ENCODE data around the gene BRD9.
"Not testable (repeated sequence)": the region's sequence is repeated elsewhere in the genome, so short reads cannot be mapped to it uniquely, and the experiment has no call there.

Gene BRD9

GRCh38 chr5:930866-931265, 38.3 kb upstream of the BRD9 start:
- Histone ChIP-seq H3K4me1 (ENCODE audit: control insufficient read depth, insufficient read depth, low read length) (no peaks in the 10 kb centered on the region), H3K9me3 (ENCODE audit: control insufficient read depth, insufficient read depth, low read depth, low read length) (no peaks in the 10 kb centered on the region; the same call in 1 of the 2 replicates), H3K4me3 (ENCODE audit: low read depth, low read length) (no peak overlapping the region), H3K36me3 (ENCODE audit: control insufficient read depth in 2 of 2, insufficient read depth in 1 of 2, low read length in 2 of 2) (peaks cover 0 to 2% of the 10 kb centered on the region in 2 experiments; a peak in 1 of 3 replicates), H3K27ac (ENCODE audit: extremely low read depth, low read depth, low read length) (no peak overlapping the region)
- CTCF ChIA-PET: interaction anchor here (0.5 to 4.6 kb wide), 5 partner anchors 9 to 243 kb away, joined by 3 to 31 read pairs (median 6); no protein-coding TSS in a partner anchor
- peak; percentile 90 for TF ChIP-seq KLF1 (tag by site-specific recombination; IDR thresholded peaks at IDR 0.05)
- no peak for TF ChIP-seq ZNF175 (tag by site-specific recombination; IDR thresholded peaks at IDR 0.05)
- TF ChIP-seq, protein P1, sequence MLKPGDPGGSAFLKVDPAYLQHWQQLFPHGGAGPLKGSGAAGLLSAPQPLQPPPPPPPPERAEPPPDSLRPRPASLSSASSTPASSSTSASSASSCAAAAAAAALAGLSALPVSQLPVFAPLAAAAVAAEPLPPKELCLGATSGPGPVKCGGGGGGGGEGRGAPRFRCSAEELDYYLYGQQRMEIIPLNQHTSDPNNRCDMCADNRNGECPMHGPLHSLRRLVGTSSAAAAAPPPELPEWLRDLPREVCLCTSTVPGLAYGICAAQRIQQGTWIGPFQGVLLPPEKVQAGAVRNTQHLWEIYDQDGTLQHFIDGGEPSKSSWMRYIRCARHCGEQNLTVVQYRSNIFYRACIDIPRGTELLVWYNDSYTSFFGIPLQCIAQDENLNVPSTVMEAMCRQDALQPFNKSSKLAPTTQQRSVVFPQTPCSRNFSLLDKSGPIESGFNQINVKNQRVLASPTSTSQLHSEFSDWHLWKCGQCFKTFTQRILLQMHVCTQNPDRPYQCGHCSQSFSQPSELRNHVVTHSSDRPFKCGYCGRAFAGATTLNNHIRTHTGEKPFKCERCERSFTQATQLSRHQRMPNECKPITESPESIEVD (tag by site-specific recombination; IDR thresholded peaks at IDR 0.05): no peak
- POLR2A ChIA-PET: no interaction called here

DNA sequence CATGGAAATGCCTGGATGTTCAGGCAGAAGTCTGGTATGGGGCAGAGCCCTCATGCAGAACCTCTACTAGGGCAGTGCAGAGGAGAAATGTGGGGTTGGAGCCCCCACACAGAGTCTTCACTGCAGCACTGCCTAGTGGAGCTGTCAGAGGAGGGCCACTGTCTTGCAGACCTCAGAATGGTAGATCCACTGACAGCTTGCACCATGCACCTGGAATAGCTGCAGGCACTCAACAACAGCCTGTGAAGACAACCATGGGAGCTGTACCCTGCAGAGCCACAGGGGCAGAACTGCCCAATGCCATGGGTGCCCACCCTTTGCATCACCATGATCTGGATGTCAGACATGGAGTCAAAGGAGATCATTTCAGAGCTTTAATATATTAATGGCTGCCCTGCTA, 37.0 kb upstream of the BRD9 start:
- TF ChIP-seq MZF1 (tag by site-specific recombination; IDR thresholded peaks at IDR 0.05; ENCODE audit: borderline replicate concordance): no peak
- H3K27ac ChIP-seq (ENCODE audit: extremely low read depth, low read depth, low read length): no peak overlapping the region
- CTCF ChIA-PET: interaction anchor here (1.1 to 1.6 kb wide), 3 partner anchors 8 to 244 kb away, joined by 3 to 6 read pairs (median 3); no protein-coding TSS in a partner anchor
- no peaks in the 10 kb centered on the region; the same call in 1 of the 2 replicates for H3K9me3 ChIP-seq (ENCODE audit: control insufficient read depth, insufficient read depth, low read depth, low read length)
- POLR2A ChIA-PET: no interaction called here
- H3K4me1 ChIP-seq (ENCODE audit: control insufficient read depth, insufficient read depth, low read length): no peaks in the 10 kb centered on the region
- H3K36me3 ChIP-seq (ENCODE audit: control insufficient read depth in 2 of 2, insufficient read depth in 1 of 2, low read length in 2 of 2): peaks cover 0 to 2% of the 10 kb centered on the region in 2 experiments; a peak in 1 of 3 replicates
- H3K4me3 ChIP-seq (ENCODE audit: low read depth, low read length): no peak overlapping the region

- H3K4me1 ChIP-seq (ENCODE audit: control insufficient read depth, insufficient read depth, low read length); H3K9me3 ChIP-seq (ENCODE audit: control insufficient read depth, insufficient read depth, low read depth, low read length); H3K36me3 ChIP-seq (ENCODE audit: control insufficient read depth in 2 of 2, insufficient read depth in 1 of 2, low read length in 2 of 2); H3K27ac ChIP-seq (ENCODE audit: extremely low read depth, low read depth, low read length); POLR2A ChIA-PET; H3K4me3 ChIP-seq (ENCODE audit: low read depth, low read length): not testable (repeated sequence)
- TF ChIP-seq ZNF585B (tag by site-specific recombination; IDR thresholded peaks at IDR 0.05): peak; percentile 76
- CTCF ChIA-PET: interaction anchor here (1.1 to 1.6 kb wide), 3 partner anchors 82 to 245 kb away, joined by 3 read pairs; no protein-coding TSS in a partner anchor
Measured at GRCh38 chr5:929182-929581, 36.6 kb upstream of the BRD9 start.

GRCh38 chr5:927172-928015, 34.8 kb upstream of the BRD9 start:
- TF ChIP-seq ZNF169 (tag by site-specific recombination; IDR thresholded peaks at IDR 0.05) (no peak), HOXD13 (CRISPR knock-in tag; IDR thresholded peaks at IDR 0.05; ENCODE audit: borderline replicate concordance) (no peak), KLF16 (tag by site-specific recombination; IDR thresholded peaks at IDR 0.05) (no peak), ZNF626 (tag by site-specific recombination; IDR thresholded peaks at IDR 0.05) (no peak), ZNF561 (tag by site-specific recombination; IDR thresholded peaks at IDR 0.05; ENCODE audit: borderline replicate concordance) (no peak), ZNF146 (tag by site-specific recombination; IDR thresholded peaks at IDR 0.05) (no peak), ZNF19 (tag by site-specific recombination; IDR thresholded peaks at IDR 0.05; ENCODE audit: low read depth) (no peak), IKZF3 (tag by site-specific recombination; IDR thresholded peaks at IDR 0.05) (no peak), ZSCAN30 (tag by site-specific recombination; IDR thresholded peaks at IDR 0.05) (no peak), ZNF843 (tag by site-specific recombination; IDR thresholded peaks at IDR 0.05) (no peak), ZNF610 (tag by site-specific recombination; IDR thresholded peaks at IDR 0.05; ENCODE audit: borderline replicate concordance) (no peak), ZNF132 (tag by site-specific recombination; IDR thresholded peaks at IDR 0.05; ENCODE audit: borderline replicate concordance) (no peak), ZNF274 (IDR thresholded peaks at IDR 0.05; ENCODE audit: low read length) (no peak), ZNF274 (tag by site-specific recombination; IDR thresholded peaks at IDR 0.05; ENCODE audit: borderline replicate concordance) (no peak), ZNF335 (tag by site-specific recombination; conservative IDR thresholded peaks at IDR 0.05) (no peak), ZNF792 (tag by site-specific recombination; IDR thresholded peaks at IDR 0.05) (no peak), ZNF23 (tag by site-specific recombination; IDR thresholded peaks at IDR 0.05; ENCODE audit: borderline replicate concordance) (no peak), ZBTB7A (tag by site-specific recombination; IDR thresholded peaks at IDR 0.05; ENCODE audit: low read depth) (no peak), GLI2 (tag by site-specific recombination; IDR thresholded peaks at IDR 0.05; ENCODE audit: borderline replicate concordance, low read depth) (no peak)
- Histone ChIP-seq H3K9me3 (ENCODE audit: control insufficient read depth, insufficient read depth, low read depth, low read length) (no peaks in the 10 kb centered on the region), H3K36me3 (ENCODE audit: control insufficient read depth in 2 of 2, insufficient read depth in 1 of 2, low read length in 2 of 2) (peaks cover 0 to 2% of the 10 kb centered on the region in 2 experiments; a peak in 1 of 3 replicates), H3K4me3 (ENCODE audit: low read depth, low read length) (no peak overlapping the region), H3K4me1 (ENCODE audit: control insufficient read depth, insufficient read depth, low read length) (no peaks in the 10 kb centered on the region), H3K27ac (ENCODE audit: extremely low read depth, low read depth, low read length) (no peak overlapping the region)
- CTCF ChIA-PET: interaction anchor here (0.6 to 4.0 kb wide), 3 partner anchors 83 to 553 kb away, joined by 3 to 90 read pairs (median 3); partner anchors contain the start of gene NKD2
- POLR2A ChIA-PET: no interaction called here
